Measurements from ENCODE around the gene HES1.

DNA sequence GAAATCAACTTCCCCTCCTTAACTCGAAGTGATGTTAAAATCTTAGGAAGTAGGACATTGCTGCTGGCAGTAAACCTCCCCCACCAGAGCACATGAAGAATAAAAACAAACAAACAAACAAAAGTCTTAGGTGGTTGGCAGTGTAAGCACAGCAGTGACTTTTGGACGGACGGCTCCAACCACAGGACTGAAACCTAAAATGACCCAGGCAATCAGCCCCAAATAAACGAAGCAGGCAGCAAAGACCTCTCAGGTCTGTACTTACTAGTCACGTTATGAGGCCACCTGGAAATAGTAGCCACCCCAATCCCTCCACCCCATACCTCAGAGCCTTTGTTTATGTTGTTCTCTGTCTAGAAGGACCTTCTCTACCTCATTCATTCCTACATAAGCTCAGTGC, 33.5 kb upstream of the HES1 start:
- no peak for TF ChIP-seq CTCF (IDR thresholded peaks at IDR 0.05)
- no peak for TF ChIP-seq POLR2A (IDR thresholded peaks at IDR 0.05)
